ENCODE data around the gene KHSRP. TPM values are rescaled to one million over a fixed set of nuclear protein-coding genes. Genes with fewer than 3 reads are reported as not detected.

The KHSRP gene
- 89.9 and 116 TPM in 2 replicates for total RNA-seq

- peak in 1 of 2 donors; percentile 23 for DNase-seq (ENCODE audit: low read depth in 2 of 2)
Measured at GRCh38 chr19:6424195-6424938, at the start of gene KHSRP. TSS of gene KHSRP (minus strand) at chr19:6424811. CDS start at chr19:6424701, 110 bp downstream.

GRCh38 chr19:6473647-6474046 lies 49.0 kb upstream of the KHSRP start:
- DNase-seq (ENCODE audit: low read depth in 2 of 2), result no peak

GRCh38 chr19:6472713-6473112 lies 48.1 kb upstream of the KHSRP start:
- DNase-seq (ENCODE audit: low read depth in 2 of 2), result no peak

- DNase-seq (ENCODE audit: low read depth in 2 of 2), result no peak
Measured at GRCh38 chr19:6471076-6471475, 46.5 kb upstream of the KHSRP start.

- no peak for DNase-seq (ENCODE audit: low read depth in 2 of 2)
Measured at GRCh38 chr19:6470173-6470572, 45.6 kb upstream of the KHSRP start.

GRCh38 chr19:6467384-6467783 lies 42.8 kb upstream of the KHSRP start:
- DNase-seq (ENCODE audit: low read depth in 2 of 2), result no peak

- no peak for DNase-seq (ENCODE audit: low read depth in 2 of 2)
Measured at GRCh38 chr19:6466526-6467248, 42.1 kb upstream of the KHSRP start.

- no peak for DNase-seq (ENCODE audit: low read depth in 2 of 2)
Measured at GRCh38 chr19:6465663-6466062, 41.1 kb upstream of the KHSRP start.

- no peak for DNase-seq (ENCODE audit: low read depth in 2 of 2)
Measured at GRCh38 chr19:6465006-6465405, 40.4 kb upstream of the KHSRP start.

GRCh38 chr19:6464070-6464873 lies 39.7 kb upstream of the KHSRP start, which contains the start of gene CRB3:
TSS of gene CRB3 (plus strand) at chr19:6464271. CDS start at chr19:6464702, 431 bp downstream.
- DNase-seq (ENCODE audit: low read depth in 2 of 2), result no peak

- peak; percentile 88 to 97 for DNase-seq (ENCODE audit: low read depth in 2 of 2)
Measured at GRCh38 chr19:6460099-6460884, 35.7 kb upstream of the KHSRP start.

GRCh38 chr19:6459262-6460098 lies 34.9 kb upstream of the KHSRP start, which contains the start of gene SLC25A23:
TSS of gene SLC25A23 (minus strand) at chr19:6459792. CDS start at chr19:6459628, 164 bp downstream.
- DNase-seq (ENCODE audit: low read depth in 2 of 2), result peak; percentile 32 to 74

- DNase-seq (ENCODE audit: low read depth in 2 of 2), result no peak
Measured at GRCh38 chr19:6458695-6459261, 34.2 kb upstream of the KHSRP start.

- DNase-seq (ENCODE audit: low read depth in 2 of 2), result no peak
Measured at GRCh38 chr19:6457958-6458694, 33.5 kb upstream of the KHSRP start.

GRCh38 chr19:6455924-6456323 lies 31.3 kb upstream of the KHSRP start:
- DNase-seq (ENCODE audit: low read depth in 2 of 2), result no peak

- DNase-seq (ENCODE audit: low read depth in 2 of 2), result no peak
Measured at GRCh38 chr19:6453951-6454565, 29.4 kb upstream of the KHSRP start.

GRCh38 chr19:6452899-6453298 lies 28.3 kb upstream of the KHSRP start:
- DNase-seq (ENCODE audit: low read depth in 2 of 2), result no peak

- DNase-seq (ENCODE audit: low read depth in 2 of 2), result no peak
Measured at GRCh38 chr19:6452223-6452614, 27.6 kb upstream of the KHSRP start.

Measured in dermis microvascular lymphatic vessel endothelial cell (primary cell).